Neural cell (in vitro differentiated cells): ENCODE measurements around the gene MXD4. TPM values are rescaled to one million over a fixed set of nuclear protein-coding genes. Genes with fewer than 3 reads are reported as not detected.

ENCODE experiments used
- H2AFZ ChIP-seq: fragments of 200-600, 300-800 bp; sonication (generic), shearing (Covaris generic); 2 replicates; pipeline ENCODE4 v1.6.0; 2014; ENCODE audit warnings: low read depth, mild to moderate bottlenecking, antibody characterized with exemption, low read length, moderate library complexity
- H3F3A ChIP-seq: fragments of 200-600 bp; shearing (Covaris generic); 2 replicates; pipeline ENCODE4 v1.6.1; 2016; ENCODE audit warnings: mild to moderate bottlenecking, moderate library complexity, mixed read lengths, antibody characterized with exemption, low read length; ENCODE audit not compliant: insufficient read depth, poor library complexity, severe bottlenecking
- H3K27ac ChIP-seq: fragments of 200-600, 300-800 bp; sonication (generic), shearing (Covaris generic); 2 replicates; pipeline ENCODE4 v1.5.1; 2014; ENCODE audit warnings: mild to moderate bottlenecking, low read length, moderate library complexity
- H3K27me3 ChIP-seq: fragments of 300-800, 200-600 bp; sonication (generic), shearing (Covaris generic); 2 replicates; pipeline ENCODE4 v1.6.0; 2014; ENCODE audit warnings: mild to moderate bottlenecking, low read depth, low read length, moderate library complexity; ENCODE audit not compliant: insufficient read depth
- H3K36me3 ChIP-seq: fragments of 300-800, 200-600 bp; sonication (generic), shearing (Covaris generic); 2 replicates; pipeline ENCODE4 v1.5.1; 2014; ENCODE audit warnings: mild to moderate bottlenecking, antibody characterized with exemption, low read length, moderate library complexity; ENCODE audit not compliant: insufficient read depth
- H3K4me2 ChIP-seq: fragments of 300-800, 200-600 bp; sonication (generic), shearing (Covaris generic); 2 replicates; pipeline ENCODE4 v1.6.0; 2014; ENCODE audit warnings: mild to moderate bottlenecking, low read length
- H3K4me3 ChIP-seq: fragments of 300-800, 200-600 bp; sonication (generic), shearing (Covaris generic); 2 replicates; pipeline ENCODE4 v1.5.1; 2014; ENCODE audit warnings: mild to moderate bottlenecking, low read length, moderate library complexity
- H3K79me2 ChIP-seq: fragments of 200-600 bp; shearing (Covaris generic); replicated peaks from 2 replicates; pipeline ENCODE4 v1.6.0; 2014; ENCODE audit warnings: mild to moderate bottlenecking, low read length, moderate library complexity; ENCODE audit not compliant: insufficient read depth
- H3K9ac ChIP-seq: fragments of 300-800, 200-600 bp; sonication (generic), shearing (Covaris generic); 2 replicates; pipeline ENCODE4 v1.6.1; 2016; ENCODE audit warnings: mild to moderate bottlenecking, low read length, mixed read lengths
- H3K9me2 ChIP-seq: fragments of 200-600 bp; shearing (Covaris generic); 2 replicates; pipeline ENCODE4 v1.6.1; 2016; ENCODE audit warnings: mild to moderate bottlenecking, low read length, mixed read lengths; ENCODE audit not compliant: insufficient read depth
- H3K9me3 ChIP-seq: fragments of 200-600, 300-800 bp; sonication (generic), shearing (Covaris generic); 2 replicates; pipeline ENCODE4 v1.6.1; 2016; ENCODE audit warnings: mild to moderate bottlenecking, mixed run types, low read length, moderate library complexity, mixed read lengths
- H4K20me1 ChIP-seq: fragments of 200-600 bp; shearing (Covaris generic); 2 replicates; pipeline ENCODE4 v1.6.1; 2016; ENCODE audit warnings: mild to moderate bottlenecking, mixed run types; ENCODE audit not compliant: insufficient read depth
- CTCF ChIP-seq: fragments of 450-650 bp; IDR thresholded peaks from 2 replicates; pipeline ENCODE4 v1.5.1; 2014; ENCODE audit warnings: antibody characterized with exemption, mild to moderate bottlenecking, moderate library complexity; ENCODE audit not compliant: poor library complexity, severe bottlenecking
- EP300 ChIP-seq: fragments of 450-650 bp; conservative IDR thresholded peaks from 2 replicates; pipeline ENCODE4 v1.6.1; 2014; ENCODE audit warnings: antibody characterized with exemption, mild to moderate bottlenecking, moderate library complexity; ENCODE audit not compliant: poor library complexity, severe bottlenecking
- EZH2 ChIP-seq: fragments of 200-600, 300-800 bp; shearing (Covaris generic), sonication (generic); IDR thresholded peaks from 2 replicates; pipeline ENCODE4 v1.6.1; 2014; ENCODE audit warnings: antibody characterized with exemption, low read length, borderline replicate concordance, mild to moderate bottlenecking; ENCODE audit not compliant: insufficient read depth, poor library complexity, severe bottlenecking
- MXI1 ChIP-seq: fragments of 450-650 bp; conservative IDR thresholded peaks from 2 replicates; pipeline ENCODE4 v1.6.1; 2014; ENCODE audit warnings: antibody characterized with exemption, mild to moderate bottlenecking; ENCODE audit not compliant: poor library complexity, severe bottlenecking
- POLR2AphosphoS5 ChIP-seq: IDR thresholded peaks from 2 replicates; pipeline ENCODE4 v1.6.1; 2012
- RAD21 ChIP-seq: fragments of 450-650 bp; conservative IDR thresholded peaks from 2 replicates; pipeline ENCODE4 v1.6.1; 2014; ENCODE audit warnings: antibody characterized with exemption, mild to moderate bottlenecking, moderate library complexity
- REST ChIP-seq: IDR thresholded peaks from 2 replicates; pipeline ENCODE4 v1.6.1; 2012; ENCODE audit warnings: borderline replicate concordance
- SMC3 ChIP-seq: fragments of 450-650 bp; conservative IDR thresholded peaks from 2 replicates; pipeline ENCODE4 v1.6.1; 2014; ENCODE audit warnings: antibody characterized with exemption, mild to moderate bottlenecking, moderate library complexity; ENCODE audit not compliant: poor library complexity
- TAF1 ChIP-seq: IDR thresholded peaks from 2 replicates; pipeline ENCODE4 v1.6.1; 2012; ENCODE audit warnings: low read depth
- polyA plus RNA-seq: library from polyadenylated mRNA; depleted of rRNA; stranded (reverse); fragments of >200 nt; gene quantifications from 2 replicates; pipeline ENCODE4 v1.2.3, GENCODE V29; 2014

Gene MXD4
- polyA plus RNA-seq, 1 donor from 2014 or later: 58.4 TPM

- no peak overlapping the region for H3K9ac ChIP-seq
- no peak overlapping the region for H3K4me3 ChIP-seq
- H2AFZ ChIP-seq: no peak overlapping the region
These were observed 18.8 kb upstream of the MXD4 start for GRCh38 chr4:2280531-2281300.

GRCh38 chr4:2277956-2278355, 16.0 kb upstream of the MXD4 start:
- no peak overlapping the region for H3K4me3 ChIP-seq
- H2AFZ ChIP-seq: no peak overlapping the region
- no peak overlapping the region for H3K27ac ChIP-seq
- H3K9me2 ChIP-seq: no peaks in the 10 kb centered on the region
- H3K36me3 ChIP-seq: no peaks in the 10 kb centered on the region
- no peaks in the 10 kb centered on the region for H3F3A ChIP-seq
- no peaks in the 10 kb centered on the region for H3K79me2 ChIP-seq
- no peaks in the 10 kb centered on the region for H3K27me3 ChIP-seq
- H4K20me1 ChIP-seq: no peaks in the 10 kb centered on the region
- no peak for TF ChIP-seq SMC3
- no peak for TF ChIP-seq POLR2AphosphoS5
- TF ChIP-seq REST: no peak
- H3K4me2 ChIP-seq: no peak overlapping the region
- no peak overlapping the region for H3K9ac ChIP-seq
- H3K9me3 ChIP-seq: no peaks in the 10 kb centered on the region

More at GRCh38 chr4:2280531-2281300, 18.8 kb upstream of the MXD4 start:
- H3K9me3 ChIP-seq: no peaks in the 10 kb centered on the region
- no peak for TF ChIP-seq CTCF
- TF ChIP-seq TAF1: no peak
- TF ChIP-seq REST: no peak
- no peak for TF ChIP-seq EZH2
- no peak for TF ChIP-seq RAD21
- no peak for TF ChIP-seq POLR2AphosphoS5
- TF ChIP-seq MXI1: no peak
- no peak for TF ChIP-seq EP300
- no peak for TF ChIP-seq SMC3
- no peaks in the 10 kb centered on the region for H3K9me2 ChIP-seq
- no peaks in the 10 kb centered on the region for H4K20me1 ChIP-seq
- no peak overlapping the region for H3K27ac ChIP-seq
- no peaks in the 10 kb centered on the region for H3K27me3 ChIP-seq
- H3F3A ChIP-seq: no peaks in the 10 kb centered on the region
- no peaks in the 10 kb centered on the region for H3K36me3 ChIP-seq
- no peak overlapping the region for H3K4me2 ChIP-seq
- no peaks in the 10 kb centered on the region for H3K79me2 ChIP-seq
